Retinal pigment epithelial cell (primary cell): ENCODE results near the gene P2RY6.

Source experiments
- DNase-seq: peaks from one replicate; pipeline ENCODE4 v3.0.0-alpha.2; 2010; ENCODE audit warnings: low read depth
- H3K4me3 ChIP-seq: 2 replicates; pipeline ENCODE4 v1.5.1; 2011; ENCODE audit warnings: mild to moderate bottlenecking, low read length, control low read depth, moderate library complexity
- TF ChIP-seq, protein P1 (sequence below): conservative IDR thresholded peaks from 2 replicates; pipeline ENCODE4 v1.5.1; 2011; ENCODE audit warnings: low read depth, low read length, control low read depth, inconsistent platforms

P2RY6 gene

DNA sequence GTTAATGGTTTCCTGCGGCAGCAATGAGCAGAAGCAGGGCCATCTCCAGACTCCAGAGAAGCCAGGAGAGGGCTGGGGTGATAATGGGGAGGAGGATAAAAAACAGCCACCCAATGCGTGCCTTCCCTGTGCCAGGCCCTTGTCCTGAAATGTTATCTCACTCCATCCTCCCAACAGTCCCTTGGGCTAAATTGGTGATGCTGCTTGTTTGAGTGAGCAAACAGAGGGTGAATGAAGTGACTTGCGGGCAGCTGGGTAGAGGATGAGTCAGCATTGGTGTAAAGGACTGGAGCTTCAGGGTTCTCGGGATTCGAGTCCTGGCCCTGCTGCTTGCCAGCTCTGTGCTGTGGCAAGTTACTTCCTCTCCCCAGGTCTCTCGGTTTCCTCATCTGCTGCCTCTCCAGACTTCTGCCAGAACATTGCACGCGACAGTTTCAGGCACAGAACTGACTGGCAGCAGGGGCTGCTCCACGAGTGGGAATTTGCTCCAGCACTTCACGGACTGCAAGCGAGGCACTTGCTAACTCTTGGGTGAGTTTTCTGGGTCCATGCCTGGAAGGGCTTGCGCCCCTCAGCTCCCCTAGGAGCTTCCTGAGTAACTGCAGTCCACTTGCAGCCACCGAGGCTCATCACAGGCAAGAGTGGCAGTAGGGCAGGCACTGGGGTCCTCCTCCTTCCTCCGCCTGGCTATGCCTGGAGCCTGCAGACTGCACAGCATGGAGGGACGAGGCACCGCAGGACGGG is at the start of gene P2RY6:
TSS of gene P2RY6 (plus strand) at position 403 of the 744 bp plus-strand sequence. CDS start 24,181 bp downstream, outside the sequence.
- TF ChIP-seq, protein P1, sequence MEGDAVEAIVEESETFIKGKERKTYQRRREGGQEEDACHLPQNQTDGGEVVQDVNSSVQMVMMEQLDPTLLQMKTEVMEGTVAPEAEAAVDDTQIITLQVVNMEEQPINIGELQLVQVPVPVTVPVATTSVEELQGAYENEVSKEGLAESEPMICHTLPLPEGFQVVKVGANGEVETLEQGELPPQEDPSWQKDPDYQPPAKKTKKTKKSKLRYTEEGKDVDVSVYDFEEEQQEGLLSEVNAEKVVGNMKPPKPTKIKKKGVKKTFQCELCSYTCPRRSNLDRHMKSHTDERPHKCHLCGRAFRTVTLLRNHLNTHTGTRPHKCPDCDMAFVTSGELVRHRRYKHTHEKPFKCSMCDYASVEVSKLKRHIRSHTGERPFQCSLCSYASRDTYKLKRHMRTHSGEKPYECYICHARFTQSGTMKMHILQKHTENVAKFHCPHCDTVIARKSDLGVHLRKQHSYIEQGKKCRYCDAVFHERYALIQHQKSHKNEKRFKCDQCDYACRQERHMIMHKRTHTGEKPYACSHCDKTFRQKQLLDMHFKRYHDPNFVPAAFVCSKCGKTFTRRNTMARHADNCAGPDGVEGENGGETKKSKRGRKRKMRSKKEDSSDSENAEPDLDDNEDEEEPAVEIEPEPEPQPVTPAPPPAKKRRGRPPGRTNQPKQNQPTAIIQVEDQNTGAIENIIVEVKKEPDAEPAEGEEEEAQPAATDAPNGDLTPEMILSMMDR = no peak
- DNase-seq = no peak
- H3K4me3 ChIP-seq = no peak within 1 kb of the TSS

- DNase-seq = no peak
- TF ChIP-seq, protein P1 = no peak
- H3K4me3 ChIP-seq = no peak overlapping the region
Measured at GRCh38 chr11:73223998-73224730, 48.0 kb upstream of the P2RY6 start.

DNA sequence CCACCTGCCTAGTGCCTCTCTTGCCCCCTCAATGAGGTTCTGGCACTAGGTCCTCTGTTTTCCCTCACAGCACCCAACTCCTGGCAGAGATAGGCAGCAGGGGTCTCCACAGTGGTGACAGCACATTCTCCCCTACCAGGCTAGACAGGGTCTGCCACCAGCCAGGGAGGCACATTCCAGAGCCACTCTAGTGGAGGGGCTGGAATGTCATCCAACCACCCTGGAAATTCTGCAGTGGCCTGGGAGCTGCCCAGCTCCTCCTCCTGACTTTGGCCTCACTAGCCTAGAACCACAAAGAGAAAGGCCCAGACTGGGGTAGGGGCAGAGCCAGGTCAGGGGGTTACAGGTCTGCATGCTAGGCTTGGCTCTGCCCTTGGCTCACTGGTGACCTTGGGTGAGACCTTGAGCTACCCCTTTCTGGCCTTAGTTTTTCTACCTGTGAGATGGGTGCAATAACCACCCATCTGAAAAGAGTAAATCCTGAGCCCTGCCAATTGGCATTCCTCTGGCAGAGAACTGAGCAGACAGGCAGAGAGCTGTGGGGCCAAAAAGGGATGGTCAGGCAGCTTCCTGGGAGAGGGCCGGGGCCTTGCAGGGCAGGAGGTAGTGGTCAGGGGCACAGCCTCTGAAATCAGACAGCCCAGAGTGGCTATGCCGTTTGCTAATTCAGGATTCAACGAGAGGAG is 47.0 kb upstream of the P2RY6 start:
- DNase-seq = no peak
- no peak overlapping the region for H3K4me3 ChIP-seq
- TF ChIP-seq, protein P1 = no peak

GRCh38 chr11:73225851-73226250 is 46.3 kb upstream of the P2RY6 start:
- DNase-seq = no peak
- TF ChIP-seq, protein P1 = no peak
- no peak overlapping the region for H3K4me3 ChIP-seq

DNA sequence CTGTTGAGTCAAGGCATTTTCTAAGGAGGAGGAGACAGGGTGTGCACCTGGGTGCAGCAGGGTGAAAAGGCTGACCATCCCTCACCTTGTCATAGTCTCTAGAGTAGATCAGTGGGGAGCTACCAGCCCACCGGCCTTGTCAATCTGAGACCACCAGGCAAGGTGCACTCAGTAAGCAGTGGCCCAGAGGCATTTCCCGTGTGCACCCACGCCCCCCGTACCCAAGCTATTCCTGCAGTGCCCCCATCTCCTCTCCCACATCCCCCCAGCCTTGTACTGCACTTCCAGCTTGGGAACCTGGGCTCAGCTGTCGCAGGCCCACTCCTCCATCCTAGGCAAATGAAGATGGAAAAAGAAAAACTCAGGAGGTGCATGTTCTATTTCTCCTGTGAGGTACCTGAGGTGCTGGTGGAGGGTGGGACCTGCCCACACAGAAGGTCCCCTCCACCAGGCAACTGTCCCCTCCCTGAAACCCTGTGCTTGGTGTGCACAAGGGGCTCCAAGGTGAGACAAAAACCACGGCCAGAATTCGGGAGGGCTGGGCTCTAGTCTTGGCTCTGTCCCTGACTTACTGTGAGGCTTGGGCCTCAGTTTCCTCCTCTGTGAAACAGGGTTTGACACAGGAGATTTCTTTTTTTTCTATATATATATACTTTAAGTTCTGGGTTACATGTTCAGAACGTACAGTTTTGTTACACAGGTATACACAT is 45.7 kb upstream of the P2RY6 start:
- H3K4me3 ChIP-seq = no peak overlapping the region
- DNase-seq = no peak
- TF ChIP-seq, protein P1 = no peak

GRCh38 chr11:73227571-73228211 is 44.4 kb upstream of the P2RY6 start:
- DNase-seq = no peak
- TF ChIP-seq, protein P1 = no peak

More at GRCh38 chr11:73227571-73228211, 44.4 kb upstream of the P2RY6 start:
- H3K4me3 ChIP-seq = no peak overlapping the region
